ENCODE results near the gene KMT5B. TPM values are rescaled to one million over a fixed set of nuclear protein-coding genes. Genes with fewer than 3 reads are reported as not detected.

The KMT5B gene
- total RNA-seq, 1 experiment from 2014 or later = 35.1 TPM

DNA sequence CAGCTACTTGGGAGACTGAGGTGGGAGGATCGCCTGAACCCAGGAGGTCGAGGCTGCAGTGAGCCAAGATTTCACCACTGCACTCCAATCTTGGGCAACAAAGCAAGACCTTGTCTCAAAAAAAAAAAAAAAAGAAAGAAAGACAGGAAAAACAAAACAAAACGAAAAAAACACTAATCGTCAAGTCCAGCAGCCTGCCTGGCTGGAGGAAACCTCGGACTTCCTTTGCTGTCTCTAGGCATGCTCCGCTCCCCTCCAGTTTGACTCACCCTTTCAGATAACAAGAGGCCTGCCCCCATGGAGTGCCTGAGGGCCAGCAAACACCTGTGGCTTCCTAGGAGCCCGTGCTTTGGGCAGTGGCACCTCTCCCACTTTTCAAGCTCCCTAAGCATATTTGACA is 63.1 kb downstream of the KMT5B start:
- ATAC-seq (no peak), DNase-seq (ENCODE audit: low read depth, low spot score) (no peak)
- Histone ChIP-seq H3K9me2 (ENCODE audit: insufficient read depth) (no peaks in the 10 kb centered on the region), H3K27ac (ENCODE audit: low read depth, low read length) (no peak overlapping the region), H3K27me3 (ENCODE audit: insufficient read depth, low read length) (no peaks in the 10 kb centered on the region), H3K9me3 (ENCODE audit: control insufficient read depth in 1 of 2, insufficient read depth in 1 of 2, low read depth in 1 of 2, low read length in 2 of 2) (no peaks in the 10 kb centered on the region), H3K79me2 (ENCODE audit: insufficient read depth, low read length) (no peaks in the 10 kb centered on the region), H3K9ac (ENCODE audit: low read length) (no peak overlapping the region), H3K4me3 (replicated peaks in 1 of 2; ENCODE audit: low read depth in 1 of 2, low read length in 2 of 2) (no peak overlapping the region), H3K4me2 (ENCODE audit: low read length) (no peak overlapping the region), H2AFZ (ENCODE audit: low read depth, low read length, poor library complexity, severe bottlenecking) (no peak overlapping the region), H4K20me1 (ENCODE audit: insufficient read depth) (no peaks in the 10 kb centered on the region), H3K4me1 (ENCODE audit: control insufficient read depth in 1 of 2, insufficient read depth in 2 of 2, low read length in 2 of 2) (peaks cover 16 to 24% of the 10 kb centered on the region in 2 experiments; a peak in 3 of 4 replicates), H3K36me3 (ENCODE audit: control insufficient read depth in 1 of 2, insufficient read depth in 2 of 2, low read length in 2 of 2) (no peaks in the 10 kb centered on the region)
- ChIA-PET RAD21 (ENCODE audit: low non-redundant PET in 1 of 2, low total read pairs in 2 of 2, uncharacterized antibody in 2 of 2, unreplicated experiment in 2 of 2) (no interaction called here), POLR2A (no interaction called here), CTCF (no interaction called here)
- TF ChIP-seq RAD21 (IDR thresholded peaks at IDR 0.05; ENCODE audit: low read depth) (no peak), POLR2AphosphoS5 (IDR thresholded peaks at IDR 0.05; ENCODE audit: low read depth, low read length) (no peak), CBX3 (IDR thresholded peaks at IDR 0.05; ENCODE audit: low read depth) (no peak), TCF7L2 (IDR thresholded peaks at IDR 0.05; ENCODE audit: borderline replicate concordance, extremely low read depth, insufficient read depth, insufficient read length) (no peak), ZNF274 (IDR thresholded peaks at IDR 0.05; ENCODE audit: low read depth, low read length) (no peak), YY1 (IDR thresholded peaks at IDR 0.05; ENCODE audit: extremely low read depth, insufficient replicate concordance, low read depth, low read length) (no peak), ELF1 (IDR thresholded peaks at IDR 0.05; ENCODE audit: borderline replicate concordance, low read depth) (no peak), EZH2phosphoT487 (IDR thresholded peaks at IDR 0.05; ENCODE audit: borderline replicate concordance) (no peak), SIN3A (IDR thresholded peaks at IDR 0.05; ENCODE audit: low read depth) (no peak), EGR1 (IDR thresholded peaks at IDR 0.05; ENCODE audit: low read depth) (no peak), CEBPB (IDR thresholded peaks at IDR 0.05; ENCODE audit: low read depth) (no peak), POLR2A (IDR thresholded peaks at IDR 0.05; ENCODE audit: borderline replicate concordance, extremely low read depth, insufficient read depth, insufficient read length) (no peak), EZH2 (IDR thresholded peaks at IDR 0.05) (no peak), SRF (IDR thresholded peaks at IDR 0.05; ENCODE audit: low read depth) (no peak)
- TF ChIP-seq, protein P1, sequence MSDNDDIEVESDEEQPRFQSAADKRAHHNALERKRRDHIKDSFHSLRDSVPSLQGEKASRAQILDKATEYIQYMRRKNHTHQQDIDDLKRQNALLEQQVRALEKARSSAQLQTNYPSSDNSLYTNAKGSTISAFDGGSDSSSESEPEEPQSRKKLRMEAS (IDR thresholded peaks at IDR 0.05) = no peak
- TF ChIP-seq, protein P2, sequence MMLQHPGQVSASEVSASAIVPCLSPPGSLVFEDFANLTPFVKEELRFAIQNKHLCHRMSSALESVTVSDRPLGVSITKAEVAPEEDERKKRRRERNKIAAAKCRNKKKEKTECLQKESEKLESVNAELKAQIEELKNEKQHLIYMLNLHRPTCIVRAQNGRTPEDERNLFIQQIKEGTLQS (IDR thresholded peaks at IDR 0.05) = no peak
- TF ChIP-seq, protein P3, sequence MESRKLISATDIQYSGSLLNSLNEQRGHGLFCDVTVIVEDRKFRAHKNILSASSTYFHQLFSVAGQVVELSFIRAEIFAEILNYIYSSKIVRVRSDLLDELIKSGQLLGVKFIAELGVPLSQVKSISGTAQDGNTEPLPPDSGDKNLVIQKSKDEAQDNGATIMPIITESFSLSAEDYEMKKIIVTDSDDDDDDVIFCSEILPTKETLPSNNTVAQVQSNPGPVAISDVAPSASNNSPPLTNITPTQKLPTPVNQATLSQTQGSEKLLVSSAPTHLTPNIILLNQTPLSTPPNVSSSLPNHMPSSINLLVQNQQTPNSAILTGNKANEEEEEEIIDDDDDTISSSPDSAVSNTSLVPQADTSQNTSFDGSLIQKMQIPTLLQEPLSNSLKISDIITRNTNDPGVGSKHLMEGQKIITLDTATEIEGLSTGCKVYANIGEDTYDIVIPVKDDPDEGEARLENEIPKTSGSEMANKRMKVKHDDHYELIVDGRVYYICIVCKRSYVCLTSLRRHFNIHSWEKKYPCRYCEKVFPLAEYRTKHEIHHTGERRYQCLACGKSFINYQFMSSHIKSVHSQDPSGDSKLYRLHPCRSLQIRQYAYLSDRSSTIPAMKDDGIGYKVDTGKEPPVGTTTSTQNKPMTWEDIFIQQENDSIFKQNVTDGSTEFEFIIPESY (IDR thresholded peaks at IDR 0.05; ENCODE audit: extremely low read depth, insufficient replicate concordance, low read length) = no peak
- TF ChIP-seq, protein P4, sequence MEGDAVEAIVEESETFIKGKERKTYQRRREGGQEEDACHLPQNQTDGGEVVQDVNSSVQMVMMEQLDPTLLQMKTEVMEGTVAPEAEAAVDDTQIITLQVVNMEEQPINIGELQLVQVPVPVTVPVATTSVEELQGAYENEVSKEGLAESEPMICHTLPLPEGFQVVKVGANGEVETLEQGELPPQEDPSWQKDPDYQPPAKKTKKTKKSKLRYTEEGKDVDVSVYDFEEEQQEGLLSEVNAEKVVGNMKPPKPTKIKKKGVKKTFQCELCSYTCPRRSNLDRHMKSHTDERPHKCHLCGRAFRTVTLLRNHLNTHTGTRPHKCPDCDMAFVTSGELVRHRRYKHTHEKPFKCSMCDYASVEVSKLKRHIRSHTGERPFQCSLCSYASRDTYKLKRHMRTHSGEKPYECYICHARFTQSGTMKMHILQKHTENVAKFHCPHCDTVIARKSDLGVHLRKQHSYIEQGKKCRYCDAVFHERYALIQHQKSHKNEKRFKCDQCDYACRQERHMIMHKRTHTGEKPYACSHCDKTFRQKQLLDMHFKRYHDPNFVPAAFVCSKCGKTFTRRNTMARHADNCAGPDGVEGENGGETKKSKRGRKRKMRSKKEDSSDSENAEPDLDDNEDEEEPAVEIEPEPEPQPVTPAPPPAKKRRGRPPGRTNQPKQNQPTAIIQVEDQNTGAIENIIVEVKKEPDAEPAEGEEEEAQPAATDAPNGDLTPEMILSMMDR (IDR thresholded peaks at IDR 0.05 in 2 of 3, conservative IDR thresholded peaks at IDR 0.05 in 1 of 3; ENCODE audit: borderline replicate concordance in 1 of 3, insufficient read depth in 1 of 3, low read depth in 2 of 3, low read length in 2 of 3) = no peak
- TF ChIP-seq, protein P5, sequence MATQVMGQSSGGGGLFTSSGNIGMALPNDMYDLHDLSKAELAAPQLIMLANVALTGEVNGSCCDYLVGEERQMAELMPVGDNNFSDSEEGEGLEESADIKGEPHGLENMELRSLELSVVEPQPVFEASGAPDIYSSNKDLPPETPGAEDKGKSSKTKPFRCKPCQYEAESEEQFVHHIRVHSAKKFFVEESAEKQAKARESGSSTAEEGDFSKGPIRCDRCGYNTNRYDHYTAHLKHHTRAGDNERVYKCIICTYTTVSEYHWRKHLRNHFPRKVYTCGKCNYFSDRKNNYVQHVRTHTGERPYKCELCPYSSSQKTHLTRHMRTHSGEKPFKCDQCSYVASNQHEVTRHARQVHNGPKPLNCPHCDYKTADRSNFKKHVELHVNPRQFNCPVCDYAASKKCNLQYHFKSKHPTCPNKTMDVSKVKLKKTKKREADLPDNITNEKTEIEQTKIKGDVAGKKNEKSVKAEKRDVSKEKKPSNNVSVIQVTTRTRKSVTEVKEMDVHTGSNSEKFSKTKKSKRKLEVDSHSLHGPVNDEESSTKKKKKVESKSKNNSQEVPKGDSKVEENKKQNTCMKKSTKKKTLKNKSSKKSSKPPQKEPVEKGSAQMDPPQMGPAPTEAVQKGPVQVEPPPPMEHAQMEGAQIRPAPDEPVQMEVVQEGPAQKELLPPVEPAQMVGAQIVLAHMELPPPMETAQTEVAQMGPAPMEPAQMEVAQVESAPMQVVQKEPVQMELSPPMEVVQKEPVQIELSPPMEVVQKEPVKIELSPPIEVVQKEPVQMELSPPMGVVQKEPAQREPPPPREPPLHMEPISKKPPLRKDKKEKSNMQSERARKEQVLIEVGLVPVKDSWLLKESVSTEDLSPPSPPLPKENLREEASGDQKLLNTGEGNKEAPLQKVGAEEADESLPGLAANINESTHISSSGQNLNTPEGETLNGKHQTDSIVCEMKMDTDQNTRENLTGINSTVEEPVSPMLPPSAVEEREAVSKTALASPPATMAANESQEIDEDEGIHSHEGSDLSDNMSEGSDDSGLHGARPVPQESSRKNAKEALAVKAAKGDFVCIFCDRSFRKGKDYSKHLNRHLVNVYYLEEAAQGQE (IDR thresholded peaks at IDR 0.05; ENCODE audit: low read depth) = no peak
- BruUV-seq (replicated peaks) = no TSS peak
- intact Hi-C loops (cut with micrococcal nuclease) = no loop called here

Data from HCT116 (cell line).